PFSK-1 (cell line): ENCODE results near the gene ADGRB2.

Experiments used
- FOXP2 ChIP-seq: optimal IDR thresholded peaks from 2 replicates; pipeline ENCODE3; 2011; ENCODE audit warnings: borderline replicate concordance, control low read depth, inconsistent platforms; ENCODE audit not compliant: insufficient read depth; ENCODE audit errors: extremely low read length, extremely low read depth
- POLR2AphosphoS5 ChIP-seq: IDR thresholded peaks from 2 replicates; pipeline ENCODE4 v1.6.1; 2012; ENCODE audit warnings: low read depth, mild to moderate bottlenecking, control low read depth, low read length, moderate library complexity
- REST ChIP-seq, 2 experiments: IDR thresholded peaks; 2 replicates each; pipeline versions ENCODE4 v1.6.1 to v1.8.0; 2011 to 2012; ENCODE audit warnings: low read depth in 2 of 2, low read length in 2 of 2, control low read depth in 1 of 2, inconsistent platforms in 1 of 2, mild to moderate bottlenecking in 1 of 2, moderate library complexity in 1 of 2; ENCODE audit not compliant: insufficient read depth in 1 of 2
- SIN3A ChIP-seq: IDR thresholded peaks from 2 replicates; pipeline ENCODE4 v1.6.1; 2012; ENCODE audit warnings: mild to moderate bottlenecking, low read length, moderate library complexity, borderline replicate concordance; ENCODE audit not compliant: insufficient read depth
- TAF1 ChIP-seq: IDR thresholded peaks from 2 replicates; pipeline ENCODE4 v1.6.1; 2012; ENCODE audit warnings: low read length, control low read depth, borderline replicate concordance; ENCODE audit not compliant: insufficient read depth

ADGRB2 gene

GRCh38 chr1:31753707-31754349, 10.3 kb downstream of the ADGRB2 start:
- TF ChIP-seq POLR2AphosphoS5 (no peak), REST (IDR thresholded peaks at IDR 0.05; ENCODE audit: insufficient read depth in 1 of 2, low read depth in 2 of 2, low read length in 2 of 2) (no peak), FOXP2 (no peak), SIN3A (no peak), TAF1 (no peak)

- TF ChIP-seq POLR2AphosphoS5 (no peak), REST (IDR thresholded peaks at IDR 0.05; ENCODE audit: insufficient read depth in 1 of 2, low read depth in 2 of 2, low read length in 2 of 2) (no peak), FOXP2 (no peak), SIN3A (no peak), TAF1 (no peak)
These were observed 11.1 kb downstream of the ADGRB2 start for GRCh38 chr1:31752952-31753475.

DNA sequence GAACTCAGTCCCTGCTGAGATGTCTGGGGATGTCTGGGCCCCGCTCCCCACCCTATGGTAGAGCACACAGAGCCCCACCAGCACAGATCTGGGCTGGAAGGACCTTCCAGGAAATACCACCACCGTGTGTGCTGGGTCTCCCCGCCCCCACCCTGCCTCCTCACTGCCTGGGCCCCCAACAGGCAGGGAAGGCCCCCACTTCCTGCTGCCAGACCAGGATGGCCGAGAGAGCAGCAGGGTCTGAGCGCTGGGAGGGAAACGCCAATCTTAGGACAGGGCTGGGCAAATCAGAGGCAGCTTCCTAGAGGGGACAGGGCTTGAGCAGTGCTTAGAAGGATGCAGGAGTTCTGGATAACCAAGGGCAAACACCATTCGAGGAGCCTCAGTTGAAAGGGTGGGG, 11.9 kb downstream of the ADGRB2 start:
- TF ChIP-seq POLR2AphosphoS5 (no peak), FOXP2 (no peak), SIN3A (no peak), REST (IDR thresholded peaks at IDR 0.05; ENCODE audit: insufficient read depth in 1 of 2, low read depth in 2 of 2, low read length in 2 of 2) (no peak), TAF1 (no peak)

- TF ChIP-seq FOXP2 (no peak), SIN3A (no peak), TAF1 (no peak), POLR2AphosphoS5 (no peak), REST (IDR thresholded peaks at IDR 0.05; ENCODE audit: insufficient read depth in 1 of 2, low read depth in 2 of 2, low read length in 2 of 2) (no peak)
These were observed 12.3 kb downstream of the ADGRB2 start for GRCh38 chr1:31751822-31752241.
